ENCODE data around the gene SLC4A5. TPM values are rescaled to one million over a fixed set of nuclear protein-coding genes. Genes with fewer than 3 reads are reported as not detected.

SLC4A5 gene
- total RNA-seq, 1 donor from 2014 or later, result 0.56 TPM

DNA sequence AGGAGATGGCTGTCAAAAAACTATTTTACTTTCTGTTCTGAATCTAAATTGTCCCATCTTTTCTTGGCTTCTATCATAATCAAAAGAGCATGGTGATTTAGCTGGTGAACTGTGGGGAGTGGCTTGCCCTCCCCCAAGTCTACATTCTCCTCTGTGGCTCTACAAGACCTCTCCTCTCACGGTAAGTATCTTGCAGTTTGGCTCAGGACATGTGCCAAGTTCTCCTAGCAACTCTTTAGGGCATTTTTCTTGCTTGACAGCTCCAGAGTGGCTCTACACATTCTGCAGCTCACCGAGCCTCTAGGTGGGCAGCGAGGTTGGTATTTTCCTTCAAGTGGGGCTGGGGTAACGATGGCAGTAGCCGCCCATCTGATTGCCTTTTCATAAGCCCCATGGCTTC lies 29.1 kb downstream of the SLC4A5 start:
- ATAC-seq, result no peak

DNA sequence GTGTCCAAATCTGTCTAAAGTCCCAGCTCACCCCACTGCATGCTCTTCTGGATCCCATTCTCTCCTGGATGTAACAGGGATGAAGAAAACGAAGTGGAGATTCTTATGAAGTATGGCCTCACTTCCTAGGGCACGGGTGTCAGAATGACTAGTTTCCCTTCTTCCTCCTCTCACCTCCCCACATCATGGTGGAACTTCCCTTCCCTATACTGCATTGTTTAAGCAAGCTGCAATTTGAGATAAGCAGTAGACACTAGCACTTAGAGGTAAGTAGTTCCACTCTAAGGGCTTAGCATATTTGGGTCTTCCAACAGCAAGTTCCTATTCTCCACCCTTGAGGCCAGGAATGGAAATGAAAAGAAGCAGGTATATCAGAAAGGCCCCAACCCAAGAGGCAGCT lies 29.7 kb downstream of the SLC4A5 start:
- no peak for ATAC-seq

DNA sequence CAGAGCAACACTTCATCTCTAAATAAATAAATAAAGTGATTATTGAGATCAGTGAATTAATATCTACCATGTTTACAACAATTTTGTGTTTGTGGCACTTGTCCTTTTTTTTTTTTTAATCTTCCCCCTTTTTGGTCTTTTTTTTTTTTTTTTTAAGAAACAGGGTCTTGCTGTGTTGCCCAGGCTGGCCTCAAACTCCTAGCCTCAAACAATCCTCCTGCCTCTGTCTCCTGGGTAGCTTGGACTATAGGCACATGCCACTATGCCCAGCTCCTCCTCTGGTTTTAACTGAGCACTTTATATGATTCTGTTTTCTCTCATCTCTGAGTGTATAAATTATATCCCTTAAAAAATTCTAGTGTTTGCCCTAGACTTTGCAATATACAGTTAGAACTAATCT lies 30.3 kb downstream of the SLC4A5 start:
- ATAC-seq, result no peak

DNA sequence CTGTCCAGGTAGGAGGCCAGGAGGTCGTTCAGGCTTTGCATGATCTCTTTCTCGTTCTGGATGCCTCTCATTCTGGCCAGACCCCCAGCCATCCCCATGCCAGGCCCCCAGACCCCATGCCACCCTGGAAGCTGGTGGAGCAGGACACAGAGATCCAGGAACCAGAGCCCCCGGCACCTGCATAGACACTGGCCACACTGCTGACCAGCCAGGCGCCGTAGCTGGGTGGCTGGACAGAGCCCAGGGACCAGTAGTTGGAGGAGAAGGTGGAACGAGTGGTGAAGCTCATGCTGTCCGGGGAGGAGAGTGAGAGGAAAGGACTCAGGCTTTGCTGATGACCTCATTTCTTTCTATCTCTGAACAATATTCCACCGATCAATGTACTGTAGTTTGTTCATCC lies 35.5 kb downstream of the SLC4A5 start:
- no peak for ATAC-seq

DNA sequence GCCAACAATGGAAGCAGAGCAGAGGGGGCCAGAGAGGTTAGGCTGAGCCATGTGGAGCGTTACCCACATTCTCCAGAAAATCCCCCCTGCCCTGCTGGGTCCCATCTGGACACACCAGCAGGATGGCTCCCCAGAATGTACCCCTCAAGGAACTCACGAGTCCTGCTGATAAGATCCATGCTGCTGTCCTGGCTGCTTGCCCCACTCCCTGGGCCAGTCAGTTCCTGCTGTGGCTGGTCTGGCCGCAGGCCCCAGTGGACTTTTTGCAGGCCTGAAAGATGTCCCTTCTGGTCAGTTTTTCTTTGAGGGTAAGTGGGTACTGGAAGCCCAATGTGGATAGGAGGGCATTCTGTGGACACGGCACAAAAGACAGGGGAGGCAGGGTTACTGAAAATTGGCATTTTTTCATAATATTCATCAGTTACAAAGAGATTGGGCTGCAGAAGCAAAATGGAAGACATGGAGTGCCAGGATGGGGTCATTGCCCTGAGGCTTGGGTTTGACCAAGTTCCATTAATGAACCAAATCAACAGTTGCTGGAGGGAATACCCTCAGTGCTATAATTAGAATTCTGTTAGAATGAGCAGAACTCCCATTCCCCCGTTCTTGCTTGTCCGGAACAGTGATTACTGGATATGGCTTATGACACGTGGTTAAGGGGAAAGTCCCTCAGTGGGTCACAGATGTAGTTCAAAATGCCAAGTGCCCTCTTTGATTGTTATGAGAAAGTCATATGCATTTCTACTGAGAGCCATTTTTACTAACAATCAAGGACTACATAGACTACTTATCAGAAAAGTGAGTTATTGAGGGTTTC lies 38.7 kb downstream of the SLC4A5 start:
- ATAC-seq, result no peak

- no peak for ATAC-seq
These were observed 40.4 kb downstream of the SLC4A5 start for GRCh38 chr2:74302865-74303264.

DNA sequence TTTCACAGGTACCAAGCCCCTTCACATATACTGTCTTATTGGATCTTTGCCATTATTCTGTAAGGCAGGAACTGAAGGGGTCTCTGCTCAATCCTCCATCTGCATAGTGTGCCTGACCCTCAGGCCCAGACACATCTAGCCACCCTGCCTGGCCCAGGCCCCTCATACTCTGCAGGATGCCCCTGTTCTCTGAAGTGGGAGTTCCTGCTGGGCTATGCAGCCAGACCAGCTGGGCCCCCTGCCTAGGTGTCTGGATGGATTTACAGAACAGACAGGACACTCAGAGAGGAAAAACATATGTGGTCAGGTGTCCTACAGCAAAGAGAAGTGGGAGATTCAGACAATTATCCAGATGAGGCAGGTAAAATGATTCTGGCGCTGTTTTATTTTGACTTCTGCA lies 42.0 kb downstream of the SLC4A5 start:
- ATAC-seq, result no peak

DNA sequence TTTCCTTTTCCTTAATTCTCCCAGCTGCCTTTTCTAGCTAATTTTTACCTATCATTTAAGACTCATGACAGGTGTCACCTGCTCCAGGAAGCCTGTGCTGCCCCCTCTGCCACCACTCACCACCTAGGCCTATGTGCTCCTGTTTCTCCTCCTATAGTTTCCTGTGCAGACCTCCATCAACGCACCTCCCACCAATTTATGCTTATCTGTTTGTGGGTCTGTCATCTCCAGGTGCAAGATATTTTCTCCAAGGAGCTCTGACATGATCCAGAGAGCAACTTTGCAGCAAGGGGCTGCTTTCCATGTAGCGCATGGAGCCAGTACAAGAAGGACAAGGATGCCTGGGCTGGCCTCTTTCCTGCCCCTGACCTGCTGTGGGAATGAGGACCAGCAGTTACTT lies 42.7 kb downstream of the SLC4A5 start:
- ATAC-seq, result no peak

- no peak for ATAC-seq
These were observed 45.3 kb downstream of the SLC4A5 start for GRCh38 chr2:74297950-74298349.

DNA sequence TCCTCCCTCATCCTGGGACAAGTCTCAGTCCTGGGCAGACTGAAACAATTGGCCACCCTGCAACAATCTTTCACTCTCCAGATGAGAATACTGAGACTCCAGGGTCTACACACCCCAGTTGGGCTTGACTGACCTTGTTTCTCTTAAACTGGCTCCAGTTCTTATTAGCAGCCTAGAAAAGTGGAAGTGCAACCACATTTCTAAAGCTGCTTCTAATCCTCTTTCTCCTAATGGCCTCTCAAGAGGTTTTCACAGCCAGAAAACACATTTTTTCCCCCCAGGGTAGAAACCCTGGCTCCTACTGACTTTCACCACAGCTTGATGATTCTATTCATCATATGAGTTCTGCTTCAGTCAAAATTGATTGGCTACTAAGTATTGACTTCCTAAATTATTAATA lies 45.8 kb downstream of the SLC4A5 start:
- ATAC-seq, result no peak

- ATAC-seq, result no peak
These were observed 49.8 kb downstream of the SLC4A5 start for GRCh38 chr2:74293191-74293991.

DNA sequence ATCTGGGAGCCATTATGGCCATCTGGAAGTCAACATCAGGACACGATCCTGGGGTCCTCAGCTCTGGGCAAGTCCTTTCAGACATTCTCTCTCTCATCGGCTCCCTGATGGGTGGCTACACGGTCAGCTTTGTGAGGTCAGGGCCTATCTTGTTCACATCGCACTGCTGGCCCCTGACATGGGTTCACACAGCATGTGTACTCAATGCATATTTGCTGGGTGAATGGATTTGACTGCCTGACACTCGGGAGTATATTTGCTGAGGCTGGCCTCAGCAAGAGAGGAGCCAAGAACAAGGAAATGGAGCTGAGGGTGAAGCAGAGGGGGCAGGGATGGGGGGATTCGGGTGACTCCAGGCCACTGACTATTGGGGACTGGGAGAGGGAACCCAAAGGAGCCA lies 50.5 kb downstream of the SLC4A5 start:
- no peak for ATAC-seq

DNA sequence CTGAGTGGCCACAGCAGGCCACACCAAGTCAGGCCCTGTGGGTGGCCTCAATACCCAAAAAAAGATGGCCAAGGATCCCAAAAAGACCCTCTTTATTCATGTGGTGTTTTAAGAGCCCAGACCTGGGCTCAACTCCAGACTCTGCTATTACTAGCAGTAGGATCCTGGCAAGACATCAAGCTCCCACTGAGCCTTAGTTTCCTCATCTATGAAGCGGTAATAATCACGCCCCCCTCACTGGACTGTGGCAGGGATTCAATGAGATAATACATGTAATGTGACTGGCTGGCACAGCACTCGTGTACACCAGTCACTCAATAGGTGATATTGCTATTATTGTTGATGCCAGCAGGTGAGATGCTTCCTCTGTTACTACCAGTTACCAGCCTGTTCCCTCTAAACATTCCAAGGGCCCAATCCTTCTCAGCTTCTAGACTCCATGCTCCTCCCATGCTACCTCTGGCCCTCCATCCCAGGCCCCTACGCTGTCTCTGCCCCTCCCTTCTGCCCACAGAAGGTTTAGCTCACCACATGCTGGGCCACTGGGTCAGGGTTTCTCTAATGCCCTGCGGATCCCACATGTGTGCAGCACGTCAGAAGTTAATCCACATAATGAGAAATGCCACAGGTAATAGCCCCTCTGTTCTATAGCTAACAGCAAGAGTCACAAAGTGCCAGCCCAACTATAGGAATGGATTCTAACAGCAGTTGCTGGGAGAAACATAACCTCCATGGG lies 51.2 kb downstream of the SLC4A5 start:
- ATAC-seq, result no peak

DNA sequence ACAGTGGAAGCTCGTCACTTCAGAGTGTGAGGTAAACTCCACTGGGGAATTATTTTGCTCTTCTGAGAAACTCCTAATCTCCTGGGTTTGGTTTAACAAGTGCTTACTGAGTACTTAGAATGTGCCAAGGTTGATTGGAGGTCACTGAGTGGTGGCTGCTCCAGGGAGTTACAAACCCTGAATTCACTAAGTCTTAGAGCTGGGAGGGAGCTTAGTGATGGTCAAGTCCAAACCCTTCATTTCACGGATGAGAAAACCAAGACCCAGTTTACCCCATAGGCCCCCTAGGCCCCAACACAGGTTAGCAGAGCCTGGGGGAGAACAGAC lies 52.0 kb downstream of the SLC4A5 start:
- ATAC-seq, result no peak

DNA sequence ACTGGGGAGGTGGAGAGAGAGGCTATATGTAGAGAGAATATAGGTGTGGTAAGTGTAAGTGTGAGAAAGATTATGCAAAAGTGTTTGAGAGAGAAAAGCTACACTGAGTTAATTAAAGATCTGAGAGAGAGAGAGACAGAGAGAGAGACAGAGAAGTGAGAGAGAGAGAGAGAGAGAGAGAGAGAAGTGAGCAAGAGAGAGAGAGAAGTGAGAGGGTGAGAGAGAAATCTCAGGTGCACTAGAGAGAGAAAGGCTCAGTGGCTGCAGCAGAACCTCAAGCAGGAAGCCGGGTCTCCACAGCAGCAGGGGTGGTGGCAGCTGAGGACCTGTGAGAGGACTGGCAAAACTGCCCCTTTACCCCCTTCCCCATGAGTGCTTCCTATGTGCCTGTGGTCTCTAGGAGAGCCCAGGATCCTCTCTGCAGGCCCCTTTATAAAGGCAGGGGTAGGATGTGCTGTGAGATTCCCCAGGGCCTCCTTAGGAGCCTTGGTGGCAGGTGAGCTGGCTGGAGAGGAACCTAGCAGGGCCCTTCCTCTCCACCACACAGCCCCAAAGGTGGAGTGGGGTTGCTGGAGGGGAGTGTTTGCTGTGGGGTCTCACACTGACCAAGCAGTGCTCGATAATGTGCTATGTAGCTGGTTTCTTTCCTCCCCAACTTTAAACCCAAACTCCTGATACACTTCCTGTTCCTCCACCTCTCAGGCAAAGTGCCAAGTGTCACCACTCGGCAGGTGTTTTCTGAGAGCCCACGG lies 52.6 kb downstream of the SLC4A5 start:
- no peak for ATAC-seq

- ATAC-seq, result no peak
These were observed 53.1 kb downstream of the SLC4A5 start for GRCh38 chr2:74290066-74290465.

DNA sequence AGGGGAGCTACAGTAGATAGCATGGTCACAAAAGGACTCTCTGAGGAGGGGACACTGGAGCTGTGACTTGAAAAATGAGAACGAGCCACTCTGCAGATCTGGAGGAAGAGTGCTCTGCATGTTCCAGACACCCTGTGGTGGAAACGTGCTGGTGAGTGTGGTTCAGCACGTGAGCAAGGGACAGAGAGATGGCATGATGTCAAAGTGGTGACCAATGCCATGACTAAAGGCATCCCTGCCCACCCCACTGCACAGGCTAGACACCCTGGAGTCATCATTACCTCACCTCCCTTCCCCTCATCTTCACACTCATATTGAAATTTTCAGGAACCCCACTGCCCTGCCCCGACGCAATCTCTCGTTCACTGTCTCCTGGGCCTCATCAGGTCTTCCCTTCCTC lies 56.5 kb downstream of the SLC4A5 start:
- ATAC-seq, result no peak

DNA sequence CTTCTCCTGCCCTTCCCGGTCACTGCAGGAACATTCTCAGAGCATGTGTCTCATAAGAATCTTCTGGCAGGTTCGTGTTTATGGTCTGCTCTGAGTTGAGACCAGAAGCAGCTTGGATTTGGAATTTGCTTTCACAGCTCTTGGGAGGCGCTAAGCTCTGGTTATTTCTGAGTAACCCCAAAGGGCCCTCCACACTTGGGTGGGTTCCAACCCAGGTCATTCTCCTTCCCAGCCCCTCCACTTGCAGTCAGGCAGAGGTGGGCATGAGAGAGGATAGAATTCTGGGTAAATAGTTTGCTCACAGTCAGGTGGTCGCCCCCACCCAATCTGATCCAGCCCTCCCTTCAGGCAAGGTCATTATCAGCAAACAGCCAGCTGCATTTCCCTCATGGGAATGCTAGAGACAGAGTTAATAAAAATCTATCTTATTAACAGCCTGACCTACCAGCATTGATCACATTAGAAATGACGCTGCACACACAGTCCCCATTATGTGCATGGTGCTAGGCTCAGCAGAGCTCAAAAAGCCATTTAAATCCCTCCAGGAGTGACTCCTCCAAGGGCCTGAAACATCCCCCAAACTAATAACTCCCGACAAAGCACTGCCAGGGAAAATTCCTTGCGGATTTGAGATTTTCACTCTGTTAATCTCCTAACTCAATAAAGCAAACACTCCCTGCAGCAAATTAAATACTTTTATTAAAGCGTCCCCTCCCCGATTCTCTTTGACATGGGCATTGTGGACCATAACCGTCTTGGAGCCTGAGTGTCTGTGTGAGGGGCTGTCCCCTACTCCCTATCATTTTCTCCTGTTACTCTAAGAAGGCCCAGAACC lies 61.9 kb downstream of the SLC4A5 start:
- ATAC-seq, result no peak

DNA sequence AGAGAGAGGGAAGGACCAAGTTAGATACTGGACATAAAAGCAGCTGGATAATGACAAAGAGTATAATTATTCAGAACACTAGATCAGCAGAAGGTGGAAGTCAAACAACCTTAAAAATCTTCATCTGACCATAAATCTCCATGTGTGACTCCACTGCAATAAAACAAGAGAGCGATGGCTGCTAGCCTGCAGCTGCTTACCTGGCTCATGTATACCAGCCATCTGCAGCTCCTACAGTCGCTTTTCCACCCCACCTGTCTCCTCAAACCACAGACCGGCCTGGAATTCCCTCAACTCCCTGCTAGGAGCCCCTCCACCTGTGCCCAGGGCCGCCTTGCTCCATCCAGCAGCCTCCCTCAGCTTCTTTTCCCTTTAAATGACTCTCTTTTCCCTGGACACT lies 64.5 kb downstream of the SLC4A5 start:
- ATAC-seq, result no peak

GRCh38 chr2:74278176-74278575 lies 65.0 kb downstream of the SLC4A5 start:
- no peak for ATAC-seq

DNA sequence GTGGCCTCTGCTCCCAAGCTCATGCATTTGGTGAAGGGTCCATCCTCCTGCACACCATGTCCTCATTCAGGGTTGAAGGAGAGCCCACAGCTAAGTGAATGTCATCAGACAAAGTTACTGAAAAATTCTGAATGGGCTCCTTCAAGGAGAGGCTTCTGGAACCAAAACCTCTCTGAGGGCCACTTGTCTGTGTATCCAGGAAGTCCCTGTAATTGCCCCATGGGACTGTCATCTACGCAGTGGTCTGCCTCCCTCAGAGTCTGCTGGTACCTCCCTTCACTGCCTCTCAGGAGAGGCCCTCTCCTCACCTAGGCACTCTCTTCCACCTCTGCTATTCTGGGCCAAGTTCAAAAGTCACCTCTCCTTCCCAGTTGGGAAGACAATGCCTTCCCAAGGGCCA lies 68.0 kb downstream of the SLC4A5 start:
- ATAC-seq, result no peak

GRCh38 chr2:74269667-74270066 lies 73.5 kb downstream of the SLC4A5 start:
- no peak for ATAC-seq
